Measurements from ENCODE around the gene PDCD4. TPM values are rescaled to one million over a fixed set of nuclear protein-coding genes. Genes with fewer than 3 reads are reported as not detected.

Gene PDCD4
- total RNA-seq, 1 experiment from 2014 or later: 32.7 TPM

GRCh38 chr10:110850099-110850498, 21.6 kb upstream of the PDCD4 start (continued):
- TF ChIP-seq AFF4 (CRISPR knock-in tag; IDR thresholded peaks at IDR 0.05; ENCODE audit: borderline replicate concordance): no peak
- no peak for TF ChIP-seq AR (CRISPR knock-in tag; IDR thresholded peaks at IDR 0.05)
- TF ChIP-seq MAX (CRISPR knock-in tag; IDR thresholded peaks at IDR 0.05): no peak

- CTCF ChIA-PET: no interaction called here
- ATAC-seq (no peak), DNase-seq (ENCODE audit: low spot score) (no peak)
- POLR2A ChIA-PET: no interaction called here
- 0 out of 2 replicates have a peak, but pooled peaks cover 3% of the 10 kb centered on the region for H3K4me1 Mint-ChIP-seq
- no peak overlapping the region for H3K4me3 Mint-ChIP-seq
- H3K27me3 Mint-ChIP-seq (ENCODE audit: low read depth): no peaks in the 10 kb centered on the region
- H3K9me3 Mint-ChIP-seq: peaks cover 7% of the 10 kb centered on the region
- no peaks in the 10 kb centered on the region for H3K36me3 Mint-ChIP-seq
- TF ChIP-seq FOXK1 (CRISPR knock-in tag; IDR thresholded peaks at IDR 0.05) (no peak), ZNF423 (CRISPR knock-in tag; IDR thresholded peaks at IDR 0.05) (no peak), JAZF1 (CRISPR knock-in tag; IDR thresholded peaks at IDR 0.05) (no peak), ZNF263 (CRISPR knock-in tag; IDR thresholded peaks at IDR 0.05; ENCODE audit: low read depth) (no peak), SP1 (CRISPR knock-in tag; conservative IDR thresholded peaks at IDR 0.05) (no peak), ZNF317 (CRISPR knock-in tag; IDR thresholded peaks at IDR 0.05; ENCODE audit: borderline replicate concordance, low read depth) (no peak), TEAD1 (CRISPR knock-in tag; IDR thresholded peaks at IDR 0.05) (no peak), ATF1 (CRISPR knock-in tag; IDR thresholded peaks at IDR 0.05) (no peak), ETV6 (CRISPR knock-in tag; IDR thresholded peaks at IDR 0.05) (no peak), ZNF396 (CRISPR knock-in tag; IDR thresholded peaks at IDR 0.05; ENCODE audit: borderline replicate concordance) (no peak), ESRRA (CRISPR knock-in tag; IDR thresholded peaks at IDR 0.05; ENCODE audit: borderline replicate concordance) (no peak), SMAD4 (CRISPR knock-in tag; IDR thresholded peaks at IDR 0.05) (no peak), E2F1 (CRISPR knock-in tag; IDR thresholded peaks at IDR 0.05) (no peak), PRDM15 (CRISPR knock-in tag; IDR thresholded peaks at IDR 0.05) (no peak), CTCF (IDR thresholded peaks at IDR 0.05) (no peak)
- H3K27ac Mint-ChIP-seq: no peak overlapping the region
Measured at GRCh38 chr10:110851020-110851612, 20.6 kb upstream of the PDCD4 start.

Measured in WTC11 (cell line).